ENCODE data around the gene SLC39A1. TPM values are rescaled to one million over a fixed set of nuclear protein-coding genes. Genes with fewer than 3 reads are reported as not detected.

The SLC39A1 gene
- total RNA-seq, 1 donor from 2014 or later = 87.8 TPM

GRCh38 chr1:153945131-153945794 lies 18.1 kb downstream of the SLC39A1 start:
- Mint-ChIP-seq H3K27ac (ENCODE audit: unreplicated experiment) (peak overlapping the region; percentile 83), H3K27me3 (ENCODE audit: low read depth) (no peaks in the 10 kb centered on the region), H3K9me3 (ENCODE audit: low read depth) (no peaks in the 10 kb centered on the region), H3K4me3 (ENCODE audit: unreplicated experiment) (peak overlapping the region; percentile 80), H3K36me3 (ENCODE audit: low read depth) (peaks cover 19% of the 10 kb centered on the region), H3K4me1 (ENCODE audit: low read depth) (peaks cover 17% of the 10 kb centered on the region)
- DNase-seq (ENCODE audit: low spot score) = peak; percentile 77
- no peak for TF ChIP-seq CTCF (IDR thresholded peaks at IDR 0.05)

GRCh38 chr1:153944827-153945117 lies 18.6 kb downstream of the SLC39A1 start:
- no peaks in the 10 kb centered on the region for H3K9me3 Mint-ChIP-seq (ENCODE audit: low read depth)
- TF ChIP-seq CTCF (IDR thresholded peaks at IDR 0.05) = no peak
- DNase-seq (ENCODE audit: low spot score) = peak; percentile 12
- H3K27me3 Mint-ChIP-seq (ENCODE audit: low read depth) = no peaks in the 10 kb centered on the region
- H3K36me3 Mint-ChIP-seq (ENCODE audit: low read depth) = peaks cover 20% of the 10 kb centered on the region
- peak overlapping the region; percentile 71 for H3K27ac Mint-ChIP-seq (ENCODE audit: unreplicated experiment)
- peaks cover 17% of the 10 kb centered on the region for H3K4me1 Mint-ChIP-seq (ENCODE audit: low read depth)
- H3K4me3 Mint-ChIP-seq (ENCODE audit: unreplicated experiment) = peak overlapping the region; percentile 80

GRCh38 chr1:153944005-153944826 lies 19.1 kb downstream of the SLC39A1 start:
- H3K4me3 Mint-ChIP-seq (ENCODE audit: unreplicated experiment) = no peak overlapping the region
- H3K9me3 Mint-ChIP-seq (ENCODE audit: low read depth) = no peaks in the 10 kb centered on the region
- peaks cover 20% of the 10 kb centered on the region for H3K36me3 Mint-ChIP-seq (ENCODE audit: low read depth)
- peak overlapping the region; percentile 71 for H3K27ac Mint-ChIP-seq (ENCODE audit: unreplicated experiment)
- H3K4me1 Mint-ChIP-seq (ENCODE audit: low read depth) = peaks cover 17% of the 10 kb centered on the region
- no peak for DNase-seq (ENCODE audit: low spot score)
- no peaks in the 10 kb centered on the region for H3K27me3 Mint-ChIP-seq (ENCODE audit: low read depth)
- TF ChIP-seq CTCF (IDR thresholded peaks at IDR 0.05) = no peak

- Mint-ChIP-seq H3K9me3 (ENCODE audit: low read depth) (no peaks in the 10 kb centered on the region), H3K4me3 (ENCODE audit: unreplicated experiment) (no peak overlapping the region), H3K27ac (ENCODE audit: unreplicated experiment) (no peak overlapping the region), H3K36me3 (ENCODE audit: low read depth) (peaks cover 18% of the 10 kb centered on the region), H3K4me1 (ENCODE audit: low read depth) (peaks cover 17% of the 10 kb centered on the region), H3K27me3 (ENCODE audit: low read depth) (no peaks in the 10 kb centered on the region)
- no peak for TF ChIP-seq CTCF (IDR thresholded peaks at IDR 0.05)
- no peak for DNase-seq (ENCODE audit: low spot score)
These were observed 20.4 kb downstream of the SLC39A1 start for GRCh38 chr1:153942766-153943549.
